VCaP (cell line): ENCODE results near the gene OPHN1.
"Not testable (repeated sequence)": the region's sequence is repeated elsewhere in the genome, so short reads cannot be mapped to it uniquely, and the experiment has no call there.

ENCODE experiments used
- H3K27ac ChIP-seq: fragments of 450-650 bp; 2 replicates; pipeline ENCODE4 v1.5.1; 2017
- TF ChIP-seq, protein P1 (sequence below): fragments of 450-650 bp; conservative IDR thresholded peaks from 2 replicates; pipeline ENCODE4 v1.5.1; 2017; ENCODE audit warnings: mild to moderate bottlenecking, moderate library complexity

OPHN1 gene

DNA sequence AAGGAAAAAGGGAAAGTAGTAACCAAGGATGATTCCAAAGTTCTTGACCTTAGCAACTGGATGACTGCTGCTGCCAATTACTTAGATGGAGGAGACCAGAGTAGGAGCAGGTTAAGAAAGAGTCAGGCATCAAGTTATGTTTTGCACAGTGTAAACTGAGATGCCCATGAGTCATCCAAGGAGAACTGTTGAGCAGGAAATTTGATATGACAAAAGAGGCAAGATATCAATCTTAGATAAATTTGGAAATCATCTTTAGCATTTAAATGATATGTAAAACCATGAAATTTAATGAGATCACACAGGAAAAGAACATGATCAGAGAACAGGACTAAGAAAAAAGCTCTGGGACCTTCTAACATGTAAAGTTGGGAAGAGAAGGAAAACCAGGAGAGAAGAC is 361.3 kb downstream of the OPHN1 start:
- TF ChIP-seq, protein P1, sequence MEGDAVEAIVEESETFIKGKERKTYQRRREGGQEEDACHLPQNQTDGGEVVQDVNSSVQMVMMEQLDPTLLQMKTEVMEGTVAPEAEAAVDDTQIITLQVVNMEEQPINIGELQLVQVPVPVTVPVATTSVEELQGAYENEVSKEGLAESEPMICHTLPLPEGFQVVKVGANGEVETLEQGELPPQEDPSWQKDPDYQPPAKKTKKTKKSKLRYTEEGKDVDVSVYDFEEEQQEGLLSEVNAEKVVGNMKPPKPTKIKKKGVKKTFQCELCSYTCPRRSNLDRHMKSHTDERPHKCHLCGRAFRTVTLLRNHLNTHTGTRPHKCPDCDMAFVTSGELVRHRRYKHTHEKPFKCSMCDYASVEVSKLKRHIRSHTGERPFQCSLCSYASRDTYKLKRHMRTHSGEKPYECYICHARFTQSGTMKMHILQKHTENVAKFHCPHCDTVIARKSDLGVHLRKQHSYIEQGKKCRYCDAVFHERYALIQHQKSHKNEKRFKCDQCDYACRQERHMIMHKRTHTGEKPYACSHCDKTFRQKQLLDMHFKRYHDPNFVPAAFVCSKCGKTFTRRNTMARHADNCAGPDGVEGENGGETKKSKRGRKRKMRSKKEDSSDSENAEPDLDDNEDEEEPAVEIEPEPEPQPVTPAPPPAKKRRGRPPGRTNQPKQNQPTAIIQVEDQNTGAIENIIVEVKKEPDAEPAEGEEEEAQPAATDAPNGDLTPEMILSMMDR = no peak
- no peak overlapping the region for H3K27ac ChIP-seq

DNA sequence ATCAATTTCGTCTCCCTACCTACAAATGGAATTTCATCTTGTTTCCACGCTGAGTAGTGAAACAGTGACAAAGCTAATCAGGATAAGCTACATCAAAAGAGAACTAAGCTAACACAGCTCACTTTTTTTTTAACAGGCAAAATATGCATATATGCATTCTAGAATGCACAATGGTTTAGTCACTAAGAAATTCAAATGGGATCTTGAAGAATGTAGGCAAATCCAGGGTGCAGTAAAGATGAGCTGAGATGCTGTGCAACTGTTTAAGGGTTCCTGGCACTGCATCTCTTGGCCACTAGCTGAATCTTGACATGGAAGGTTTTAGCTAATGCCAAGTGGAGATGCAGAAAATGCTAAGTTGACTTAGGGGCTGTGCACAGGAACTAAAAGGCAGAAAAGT is 363.2 kb downstream of the OPHN1 start:
- H3K27ac ChIP-seq = not testable (repeated sequence)

DNA sequence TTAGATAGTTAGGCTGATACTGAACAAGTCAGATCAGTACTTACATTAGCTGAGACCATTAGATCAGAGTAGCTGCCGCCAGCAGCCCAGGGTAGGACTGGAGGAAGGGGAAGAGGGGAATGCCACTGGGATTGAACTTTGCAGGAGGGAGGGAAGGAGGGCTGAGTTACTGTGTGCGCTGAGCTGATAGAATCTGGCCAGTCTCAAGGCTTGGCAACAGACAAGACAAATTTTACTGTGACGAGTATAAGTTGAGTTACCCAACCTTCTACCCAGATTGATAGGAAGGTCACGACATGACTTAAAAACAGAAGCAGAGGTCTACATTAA is 372.1 kb downstream of the OPHN1 start:
- TF ChIP-seq, protein P1 = no peak
- H3K27ac ChIP-seq = no peak overlapping the region

DNA sequence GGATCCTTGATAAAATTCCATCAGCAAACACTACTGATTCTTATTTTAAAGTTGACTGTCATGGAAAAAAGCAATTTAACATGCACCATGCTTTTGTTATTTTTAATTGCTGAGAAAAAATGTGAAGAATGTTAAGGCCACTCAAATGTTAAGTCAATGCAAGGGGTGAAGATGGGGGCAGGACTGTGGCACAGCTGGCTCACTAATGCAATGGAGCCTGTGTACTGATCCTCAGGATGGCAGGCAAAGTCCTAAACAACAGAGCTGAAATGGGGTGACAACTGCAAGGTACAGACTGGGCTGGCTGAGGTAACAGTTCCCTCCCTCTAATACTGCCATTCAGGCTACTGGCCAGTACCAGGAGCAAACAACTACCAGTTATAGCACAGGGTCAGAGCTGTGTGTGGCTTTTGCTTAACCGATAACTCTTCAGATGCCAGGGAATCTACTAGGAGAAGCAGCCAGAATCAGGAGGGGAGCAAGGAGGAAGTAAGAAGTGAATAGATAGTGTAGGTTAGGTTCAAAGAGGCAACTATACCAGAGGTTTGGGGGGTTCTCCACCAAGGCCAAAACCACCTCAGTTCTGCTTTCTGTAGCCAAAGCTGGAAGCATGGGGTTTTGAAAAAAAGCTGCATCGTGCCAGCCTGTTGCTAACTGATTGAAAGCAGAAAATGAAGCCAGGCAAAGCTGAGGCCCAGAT is 372.6 kb downstream of the OPHN1 start:
- no peak overlapping the region for H3K27ac ChIP-seq

DNA sequence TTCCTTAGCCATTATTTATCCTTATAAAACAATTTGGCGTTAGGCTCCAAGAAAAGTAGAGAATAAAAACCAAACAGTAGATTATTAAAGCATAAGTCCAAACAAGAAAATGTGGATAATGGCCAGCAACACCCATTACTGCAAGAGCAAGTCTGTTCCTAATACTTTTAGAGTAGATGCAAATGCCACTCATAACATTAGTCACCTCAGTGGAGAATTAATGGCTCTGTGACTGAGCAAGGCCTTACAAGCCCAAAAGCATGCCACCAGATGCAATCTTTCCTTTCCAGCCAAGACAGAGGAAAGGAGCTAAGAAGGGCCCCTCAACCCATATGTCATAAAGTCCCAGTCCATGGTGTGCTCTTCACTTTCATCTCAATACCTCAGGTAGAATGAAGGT is 373.8 kb downstream of the OPHN1 start:
- H3K27ac ChIP-seq = no peak overlapping the region
- TF ChIP-seq, protein P1 = no peak

More for the DNA sequence above, 372.6 kb downstream of the OPHN1 start:
- TF ChIP-seq, protein P1 = no peak

DNA sequence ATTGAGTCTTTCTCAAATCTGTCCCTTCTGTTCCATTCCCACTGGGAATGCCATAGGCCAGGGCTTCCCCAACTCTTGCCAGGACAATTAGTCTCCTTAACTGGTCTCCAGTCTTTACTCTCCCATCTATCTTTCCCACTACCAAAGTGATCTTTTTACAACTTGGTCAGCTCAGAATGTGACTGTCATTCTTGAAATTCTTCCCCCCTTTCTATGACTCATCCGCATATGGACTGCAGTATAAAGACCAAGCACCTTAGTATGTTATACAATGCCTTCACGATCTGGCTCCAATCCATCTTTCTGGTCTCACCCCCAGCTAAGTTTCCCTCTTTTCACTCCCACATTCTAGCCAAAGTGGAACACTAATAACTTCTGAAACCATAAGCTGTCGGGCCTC is 383.8 kb downstream of the OPHN1 start:
- TF ChIP-seq, protein P1 = no peak

DNA sequence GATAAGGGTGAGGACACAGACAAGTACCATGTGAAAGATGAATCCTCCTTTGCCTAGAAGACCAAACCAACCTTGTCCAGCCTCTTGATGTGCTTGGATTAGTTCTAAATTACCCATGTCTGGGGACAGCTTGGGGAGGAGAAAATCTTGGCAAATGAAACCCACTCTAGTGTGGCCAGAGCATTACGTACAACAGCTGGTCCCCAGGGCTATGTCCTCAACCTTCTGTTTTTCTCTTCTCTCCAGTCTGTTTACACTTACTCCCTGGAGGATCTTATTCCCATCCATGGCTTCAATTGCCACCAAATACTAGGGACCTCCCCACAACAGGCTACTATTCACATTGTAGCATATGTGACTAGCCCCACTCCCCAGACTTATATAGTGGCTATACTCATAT is 384.5 kb downstream of the OPHN1 start:
- H3K27ac ChIP-seq = no peak overlapping the region
- TF ChIP-seq, protein P1 = no peak

More for the DNA sequence above, 383.8 kb downstream of the OPHN1 start:
- no peak overlapping the region for H3K27ac ChIP-seq

DNA sequence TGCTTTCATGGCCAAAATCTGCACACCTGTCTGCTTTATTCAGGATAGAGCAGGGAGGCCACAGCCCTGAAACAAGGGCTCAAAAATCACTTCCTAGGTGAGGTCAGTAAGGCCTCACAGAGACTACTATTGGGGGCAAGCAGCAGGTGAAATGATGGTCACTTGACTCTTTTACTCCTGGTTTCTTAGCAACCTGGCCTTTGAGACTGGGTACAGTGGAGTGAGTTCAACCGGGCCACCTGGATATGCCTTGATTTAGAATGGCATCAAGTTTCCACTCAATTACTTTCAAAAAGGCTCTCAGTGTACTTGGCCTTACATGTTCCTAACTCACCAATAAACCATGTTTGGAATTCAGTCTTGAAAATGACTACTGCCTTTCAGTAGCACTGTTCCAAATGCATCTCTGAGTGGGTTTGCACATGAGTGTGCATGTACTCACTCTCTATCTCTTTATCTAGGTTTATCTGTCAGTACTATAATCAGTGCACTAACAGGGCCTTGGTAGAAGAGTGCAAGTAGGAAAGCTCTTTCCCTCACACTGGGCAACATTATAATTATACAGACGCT is 388.2 kb downstream of the OPHN1 start:
- TF ChIP-seq, protein P1 = no peak
- no peak overlapping the region for H3K27ac ChIP-seq
